Pancreas (tissue), 10 donors: ENCODE results near the gene TRERF1. TPM values are rescaled to one million over a fixed set of nuclear protein-coding genes. Genes with fewer than 3 reads are reported as not detected.

Experiments used
- ATAC-seq, 4 donors: fragments of 200-7000 bp; cut with Tn5 transposase; one replicate each; pipeline versions ENCODE4 v1.8.0 to v1.9.1; 2020; ENCODE audit warnings: mild to moderate bottlenecking in 4 of 4, moderate library complexity in 4 of 4
- DNase-seq, 6 donors: peaks; one replicate each; pipeline ENCODE4 v3.0.0-alpha.2; 2020
- FAIRE-seq: peaks from 2 replicates; lab custom pipeline; 2012; peaks lifted over from hg19 to GRCh38; lab: Jason Lieb, UNC
- H3K27ac ChIP-seq, 4 donors: fragments of 200-600 bp; sonication (generic); 1 replicate in 3 of 4; 2 replicates in 1 of 4; pipeline versions ENCODE4 v1.5.0 to v1.8.0; 2020
- H3K27me3 ChIP-seq, 4 donors: fragments of 200-600 bp; one replicate each; pipeline ENCODE4 v1.8.0; 2021
- H3K36me3 ChIP-seq, 3 donors: fragments of 200-600 bp; sonication (generic) in 1 of 3; one replicate each; pipeline versions ENCODE4 v1.5.0 to v1.8.0; 2020 to 2021
- H3K4me1 ChIP-seq, 3 donors: fragments of 200-600 bp; one replicate each; pipeline ENCODE4 v1.8.0; 2021
- H3K4me3 ChIP-seq, 4 donors: fragments of 200-600 bp; sonication (generic) in 2 of 4; one replicate each; pipeline versions ENCODE4 v1.5.0 to v1.8.0; 2020 to 2021
- H3K9me3 ChIP-seq, 4 donors: fragments of 200-600 bp; one replicate each; pipeline ENCODE4 v1.8.0; 2021
- WGBS, 2 donors: extraction: QIAGEN DNeasy Blood & Tissue Kit; methylation state at CpG; one replicate each; pipeline ENCODE4 v1.1.7; 2013; 5-methylcytosine and 5-hydroxymethylcytosine counted together
- intact Hi-C, 3 donors: fragments of 100-400 bp; cut with DNase I; formaldehyde crosslinking; loops; one replicate each; pipeline versions ENCODE4 v1.11.1 to v1.14.2; 2022
- polyA plus RNA-seq, 2 donors: library from polyadenylated mRNA; stranded (reverse); fragments of 200-250 nt; gene quantifications; one replicate each; pipeline ENCODE4 v1.2.3, GENCODE V29; 2013
- total RNA-seq, 6 donors: library from RNA; stranded (reverse); fragmentation: NEBNext Ultra II Directional in 4 of 6; extraction: Animal tissue kit (Norgen Biotek cat#: 25700) in 4 of 6; gene quantifications; one replicate each; pipeline versions ENCODE4 v1.2.1 to v1.2.4, GENCODE V29; 2021 to 2023
- TF ChIP-seq, protein P1 (sequence below), 4 donors: fragments of 200-600 bp; sonication (generic) in 3 of 4; IDR thresholded peaks; one replicate each; pipeline versions ENCODE4 v1.5.0 to v1.8.0; 2021; ENCODE audit warnings: antibody characterized with exemption in 4 of 4
- donor health status: healthy with polysubstance abuse.
- donor health status: DM: no; HTN: no; CAD: no; lungs with moderate emphysema.
- donor health status: DM: no; HTN: no; CAD: no.
- donor health status: control.
- donor health status: control.
- donor health status: Bipolar disorder and iron deficiency.
- donor health status: DM: yes; HTN: yes; CAD: no.
- donor health status: DM: no; HTN: no; CAD: no.
- donor health status: DM: no; HTN: no; CAD: no.
- donor health status: DM: yes; HTN: yes; CAD: no.

TRERF1 gene
- total and polyA plus RNA-seq, 8 donors, result 0.94 to 2.5 (median 1.5) TPM

DNA sequence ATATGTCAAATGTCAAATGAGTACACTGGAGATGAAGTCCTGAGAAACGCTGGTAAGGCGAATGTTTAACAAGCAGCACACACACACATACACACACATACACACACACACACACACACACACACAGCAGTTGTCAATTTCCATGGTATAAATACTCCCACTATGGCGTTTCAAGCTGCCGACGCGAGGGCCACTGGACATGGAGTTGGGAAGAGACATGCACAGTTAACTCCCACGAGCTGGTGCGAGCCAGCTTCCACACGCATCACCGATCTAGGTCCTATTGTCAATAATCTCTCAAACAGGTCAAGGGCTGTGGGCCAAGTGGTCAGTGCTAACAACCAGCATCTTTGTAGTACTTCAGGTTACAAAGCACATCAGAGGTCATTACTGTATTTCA lies 58.9 kb downstream of the TRERF1 start:
- Histone ChIP-seq H3K9me3 (no peaks in the 10 kb centered on the region), H3K27me3 (no peaks in the 10 kb centered on the region), H3K27ac (no peak overlapping the region), H3K4me3 (no peak overlapping the region), H3K36me3 (no peaks in the 10 kb centered on the region), H3K4me1 (no peaks in the 10 kb centered on the region)
- no peak for FAIRE-seq
- DNase-seq, result no peak
- TF ChIP-seq, protein P1, sequence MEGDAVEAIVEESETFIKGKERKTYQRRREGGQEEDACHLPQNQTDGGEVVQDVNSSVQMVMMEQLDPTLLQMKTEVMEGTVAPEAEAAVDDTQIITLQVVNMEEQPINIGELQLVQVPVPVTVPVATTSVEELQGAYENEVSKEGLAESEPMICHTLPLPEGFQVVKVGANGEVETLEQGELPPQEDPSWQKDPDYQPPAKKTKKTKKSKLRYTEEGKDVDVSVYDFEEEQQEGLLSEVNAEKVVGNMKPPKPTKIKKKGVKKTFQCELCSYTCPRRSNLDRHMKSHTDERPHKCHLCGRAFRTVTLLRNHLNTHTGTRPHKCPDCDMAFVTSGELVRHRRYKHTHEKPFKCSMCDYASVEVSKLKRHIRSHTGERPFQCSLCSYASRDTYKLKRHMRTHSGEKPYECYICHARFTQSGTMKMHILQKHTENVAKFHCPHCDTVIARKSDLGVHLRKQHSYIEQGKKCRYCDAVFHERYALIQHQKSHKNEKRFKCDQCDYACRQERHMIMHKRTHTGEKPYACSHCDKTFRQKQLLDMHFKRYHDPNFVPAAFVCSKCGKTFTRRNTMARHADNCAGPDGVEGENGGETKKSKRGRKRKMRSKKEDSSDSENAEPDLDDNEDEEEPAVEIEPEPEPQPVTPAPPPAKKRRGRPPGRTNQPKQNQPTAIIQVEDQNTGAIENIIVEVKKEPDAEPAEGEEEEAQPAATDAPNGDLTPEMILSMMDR (IDR thresholded peaks at IDR 0.05), result no peak
- WGBS, 2 donors, result 85% methylated on average over 10 of the region's 10 CpGs
- intact Hi-C loops, result no loop called here
- no peak for ATAC-seq

DNA sequence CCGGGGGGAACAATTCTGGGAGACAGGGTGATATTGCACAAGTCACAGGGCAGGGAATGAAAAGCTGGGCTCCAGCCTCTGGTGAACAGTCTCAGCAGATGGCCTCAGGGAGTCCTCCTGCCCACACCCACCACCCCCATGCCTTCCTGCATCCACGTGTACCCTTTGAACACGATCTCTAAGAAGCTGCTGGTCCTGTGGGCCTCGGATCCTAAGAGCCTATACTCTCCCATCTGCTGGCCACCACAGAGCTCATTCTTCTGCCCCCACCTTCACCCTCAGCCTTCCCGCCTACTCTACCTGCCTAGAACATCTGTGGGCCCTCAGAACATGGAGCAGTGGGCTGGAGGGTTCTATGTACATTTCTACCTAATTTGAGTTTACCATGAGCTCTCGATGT lies 60.3 kb downstream of the TRERF1 start:
- TF ChIP-seq, protein P1 (IDR thresholded peaks at IDR 0.05), result no peak
- FAIRE-seq (no peak), DNase-seq (no peak), ATAC-seq (no peak)
- intact Hi-C loops, result no loop called here
- Histone ChIP-seq H3K9me3 (no peaks in the 10 kb centered on the region), H3K27ac (no peak overlapping the region), H3K4me1 (no peaks in the 10 kb centered on the region), H3K27me3 (no peaks in the 10 kb centered on the region), H3K36me3 (no peaks in the 10 kb centered on the region), H3K4me3 (no peak overlapping the region)
- 93 to 94% methylated on average over 6 of the region's 6 CpGs for WGBS, 2 donors

DNA sequence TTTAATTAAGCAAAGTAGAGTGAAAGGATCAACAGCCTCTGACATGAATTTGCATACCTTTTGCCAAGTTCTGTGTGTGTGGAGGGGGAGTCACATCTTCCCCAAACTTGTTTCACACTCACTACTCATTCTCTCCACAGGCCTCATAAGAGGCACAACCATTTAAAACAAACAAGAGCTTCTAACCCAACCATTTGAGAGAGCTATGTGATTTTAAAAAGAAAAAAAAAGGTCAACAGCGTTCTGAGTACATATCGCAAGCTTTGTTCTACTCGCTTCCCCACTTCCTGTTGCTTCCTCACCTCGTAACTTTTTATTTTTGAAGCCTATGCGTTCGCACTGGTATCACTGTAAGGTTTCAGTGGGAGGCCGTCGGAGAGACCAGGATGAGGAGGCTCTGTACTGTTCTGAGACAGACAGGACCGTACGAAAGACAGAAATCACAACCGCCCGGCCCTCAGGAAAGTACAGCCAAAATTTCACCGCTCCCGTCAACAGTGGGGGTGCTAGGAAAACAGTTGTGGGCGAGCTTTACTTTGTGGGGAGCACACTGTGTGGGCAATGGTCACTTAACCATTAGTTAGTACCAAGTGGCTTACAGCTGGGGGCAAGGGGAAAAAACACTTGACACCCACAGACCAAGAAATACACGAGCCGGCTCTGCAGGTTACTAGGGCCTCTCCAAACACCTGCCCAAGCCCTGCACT lies 61.3 kb downstream of the TRERF1 start:
- no peaks in the 10 kb centered on the region for H3K27me3 ChIP-seq
- no peak overlapping the region for H3K27ac ChIP-seq
- H3K9me3 ChIP-seq, result no peaks in the 10 kb centered on the region
- no peaks in the 10 kb centered on the region for H3K36me3 ChIP-seq
- WGBS, 2 donors, result 91 to 94% methylated on average over 17 of the region's 17 CpGs
- DNase-seq, result no peak
- H3K4me3 ChIP-seq, result no peak overlapping the region
- FAIRE-seq, result no peak
- TF ChIP-seq, protein P1 (IDR thresholded peaks at IDR 0.05), result no peak
- H3K4me1 ChIP-seq, result no peaks in the 10 kb centered on the region
- intact Hi-C loops, result no loop called here
- ATAC-seq, result no peak

DNA sequence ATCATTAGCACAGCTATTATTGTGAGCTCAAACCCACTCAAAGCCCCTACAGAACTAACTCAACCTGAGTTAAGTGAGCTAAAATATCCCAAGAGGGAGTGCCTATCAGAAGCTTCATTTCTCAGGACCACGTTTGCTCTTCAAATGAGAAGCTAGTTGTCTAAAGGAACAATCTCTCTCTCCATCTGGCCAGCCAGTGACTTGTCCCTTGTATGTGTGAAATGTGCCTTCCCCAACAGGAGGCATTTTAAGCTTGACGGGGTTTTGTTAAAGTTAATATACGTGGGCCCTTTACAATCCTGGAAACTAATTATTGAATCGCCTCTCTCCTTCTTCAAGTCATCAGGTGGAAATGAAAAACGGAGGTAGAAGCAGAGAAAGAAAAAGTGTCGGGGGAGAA lies 62.0 kb downstream of the TRERF1 start:
- H3K27me3 ChIP-seq, result no peaks in the 10 kb centered on the region
- no peaks in the 10 kb centered on the region for H3K4me1 ChIP-seq
- WGBS, 2 donors, result 86 to 87% methylated on average over 6 of the region's 6 CpGs
- DNase-seq (no peak), ATAC-seq (no peak), FAIRE-seq (no peak)
- TF ChIP-seq, protein P1 (IDR thresholded peaks at IDR 0.05), result no peak
- H3K36me3 ChIP-seq, result no peaks in the 10 kb centered on the region
- intact Hi-C loops, result no loop called here
- H3K9me3 ChIP-seq, result no peaks in the 10 kb centered on the region
- H3K27ac ChIP-seq, result no peak overlapping the region
- H3K4me3 ChIP-seq, result no peak overlapping the region

DNA sequence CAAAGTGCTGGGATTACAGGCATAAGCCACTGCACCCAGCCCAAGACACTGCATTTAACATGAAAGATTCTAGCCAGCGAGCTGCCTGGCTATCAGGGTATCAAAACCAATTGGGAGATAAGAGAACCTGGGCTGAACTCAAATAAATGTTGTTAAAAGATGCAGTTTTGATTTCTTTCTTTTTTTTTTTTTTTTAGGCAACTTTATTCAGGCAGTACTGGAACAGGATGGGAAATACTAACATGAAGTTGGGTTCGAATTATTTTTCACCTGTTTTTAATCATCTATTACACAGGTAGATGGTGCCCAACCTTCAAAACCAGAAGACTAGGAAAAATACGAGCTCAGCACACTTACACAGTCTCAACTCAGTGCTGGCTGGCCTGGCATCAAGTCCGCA lies 63.7 kb downstream of the TRERF1 start:
- H3K27ac ChIP-seq, result no peak overlapping the region

More for the DNA sequence above, 63.7 kb downstream of the TRERF1 start:
- WGBS, 2 donors, result 83 to 98% methylated on average over 4 of the region's 4 CpGs
- ATAC-seq (no peak), DNase-seq (no peak), FAIRE-seq (no peak)
- TF ChIP-seq, protein P1 (IDR thresholded peaks at IDR 0.05), result no peak
- Histone ChIP-seq H3K9me3 (no peaks in the 10 kb centered on the region), H3K4me3 (no peak overlapping the region), H3K4me1 (no peaks in the 10 kb centered on the region), H3K27me3 (no peaks in the 10 kb centered on the region), H3K36me3 (no peaks in the 10 kb centered on the region)
- intact Hi-C loops, result no loop called here
